Nephron progenitor cell (in vitro differentiated cells): ENCODE measurements around the gene ALPL.

Experiments
- DNase-seq: peaks from one replicate; pipeline ENCODE4 v3.0.0; 2021
- H3K27ac Mint-ChIP-seq: 2 replicates; pipeline ENCODE4 v1.8.0; 2021; ENCODE audit warnings: mild to moderate bottlenecking, moderate library complexity, mixed read lengths
- H3K27me3 Mint-ChIP-seq: 2 replicates; pipeline ENCODE4 v1.8.0; 2021; ENCODE audit warnings: mild to moderate bottlenecking, low read depth, mixed read lengths; ENCODE audit not compliant: poor library complexity
- H3K36me3 Mint-ChIP-seq: 2 replicates; pipeline ENCODE4 v1.8.0; 2021; ENCODE audit warnings: low read depth, mixed read lengths
- H3K4me1 Mint-ChIP-seq: 2 replicates; pipeline ENCODE4 v1.8.0; 2021; ENCODE audit warnings: mixed read lengths
- H3K4me3 Mint-ChIP-seq: 2 replicates; pipeline ENCODE4 v1.8.0; 2021; ENCODE audit warnings: mild to moderate bottlenecking, moderate library complexity, mixed read lengths
- H3K9me3 Mint-ChIP-seq: 2 replicates; pipeline ENCODE4 v1.8.0; 2021; ENCODE audit warnings: mild to moderate bottlenecking, moderate library complexity, mixed read lengths
- CTCF ChIP-seq: fragments of 200-600 bp; sonication (generic); IDR thresholded peaks from 2 replicates; pipeline ENCODE4 v1.5.0; 2021; ENCODE audit warnings: antibody characterized with exemption

ALPL gene

GRCh38 chr1:21610989-21611785, 102.0 kb downstream of the ALPL start:
- no peak for DNase-seq
- H3K27me3 Mint-ChIP-seq, result peaks cover 7% of the 10 kb centered on the region
- no peaks in the 10 kb centered on the region for H3K9me3 Mint-ChIP-seq
- no peaks in the 10 kb centered on the region for H3K36me3 Mint-ChIP-seq
- H3K4me3 Mint-ChIP-seq, result no peak overlapping the region
- no peak overlapping the region for H3K27ac Mint-ChIP-seq
- H3K4me1 Mint-ChIP-seq, result peaks cover 36% of the 10 kb centered on the region
- TF ChIP-seq CTCF, result no peak

GRCh38 chr1:21612057-21612456, 102.8 kb downstream of the ALPL start:
- no peak overlapping the region for H3K4me3 Mint-ChIP-seq
- no peaks in the 10 kb centered on the region for H3K36me3 Mint-ChIP-seq
- no peak overlapping the region for H3K27ac Mint-ChIP-seq
- no peak for DNase-seq
- H3K4me1 Mint-ChIP-seq, result peaks cover 28% of the 10 kb centered on the region
- peaks cover 11% of the 10 kb centered on the region for H3K27me3 Mint-ChIP-seq
- H3K9me3 Mint-ChIP-seq, result no peaks in the 10 kb centered on the region
- TF ChIP-seq CTCF, result no peak

GRCh38 chr1:21613072-21613867, 104.0 kb downstream of the ALPL start:
- Mint-ChIP-seq H3K27ac (peak overlapping the region; percentile 34), H3K36me3 (no peaks in the 10 kb centered on the region), H3K4me1 (peaks cover 16% of the 10 kb centered on the region), H3K27me3 (peaks cover 9% of the 10 kb centered on the region), H3K4me3 (no peak overlapping the region), H3K9me3 (no peaks in the 10 kb centered on the region)
- no peak for TF ChIP-seq CTCF
- no peak for DNase-seq

- peaks cover 19% of the 10 kb centered on the region for H3K4me1 Mint-ChIP-seq
- no peak for TF ChIP-seq CTCF
- H3K27ac Mint-ChIP-seq, result no peak overlapping the region
- no peaks in the 10 kb centered on the region for H3K36me3 Mint-ChIP-seq
- H3K9me3 Mint-ChIP-seq, result no peaks in the 10 kb centered on the region
- no peak for DNase-seq
- no peak overlapping the region for H3K4me3 Mint-ChIP-seq
- H3K27me3 Mint-ChIP-seq, result peaks cover 21% of the 10 kb centered on the region
Observed at GRCh38 chr1:21614419-21615115, 105.3 kb downstream of the ALPL start.

GRCh38 chr1:21616372-21616771, 107.1 kb downstream of the ALPL start:
- H3K27me3 Mint-ChIP-seq, result peaks cover 37% of the 10 kb centered on the region

More at GRCh38 chr1:21616372-21616771, 107.1 kb downstream of the ALPL start:
- Mint-ChIP-seq H3K9me3 (no peaks in the 10 kb centered on the region), H3K36me3 (no peaks in the 10 kb centered on the region), H3K4me1 (peaks cover 23% of the 10 kb centered on the region), H3K4me3 (no peak overlapping the region), H3K27ac (no peak overlapping the region)
- DNase-seq, result no peak
- no peak for TF ChIP-seq CTCF
